K562 (cell line): ENCODE measurements around the gene ZSCAN26. TPM values are rescaled to one million over a fixed set of nuclear protein-coding genes. Genes with fewer than 3 reads are reported as not detected.
A peak's percentile ranks its signal among the peaks of the same experiment; 100 is the strongest.

ENCODE experiments used
- ARID4B ChIP-seq: sonication (generic); formaldehyde crosslinking; IDR thresholded peaks from 2 replicates; pipeline ENCODE4 v1.8.0; 2022; ENCODE audit warnings: mild to moderate bottlenecking, missing genetic modification reagents
- DMBX1 ChIP-seq: fragments of 250-450 bp; sonication (Bioruptor Pico); IDR thresholded peaks from 2 replicates; pipeline ENCODE4 v1.8.0; 2022; ENCODE audit warnings: inconsistent platforms, mild to moderate bottlenecking, moderate library complexity, borderline replicate concordance
- KDM5B ChIP-seq: fragments of 200-600 bp; sonication (generic); IDR thresholded peaks from 2 replicates; pipeline ENCODE4 v1.6.1; 2012; ENCODE audit warnings: low read depth, mild to moderate bottlenecking, moderate library complexity, low read length, control low read depth, inconsistent platforms; ENCODE audit not compliant: insufficient replicate concordance
- NBN ChIP-seq: fragments of 450-650 bp; IDR thresholded peaks from 2 replicates; pipeline ENCODE4 v1.6.1; 2016; ENCODE audit warnings: low read depth, mild to moderate bottlenecking
- NFE2L1 ChIP-seq: fragments of 450-650 bp; IDR thresholded peaks from 2 replicates; pipeline ENCODE4 v1.6.1; 2016; ENCODE audit warnings: missing genetic modification characterization, low read depth, mild to moderate bottlenecking, missing compliant biosample characterization, moderate library complexity, borderline replicate concordance
- RREB1 ChIP-seq: fragments of 250-450 bp; sonication (Bioruptor Pico); IDR thresholded peaks from 2 replicates; pipeline ENCODE4 v1.4.0; 2020
- SIN3B ChIP-seq: fragments of 450-650 bp; IDR thresholded peaks from 2 replicates; pipeline ENCODE4 v1.6.1; 2017; ENCODE audit warnings: low read depth, mild to moderate bottlenecking, moderate library complexity
- YY1 ChIP-seq, 3 experiments: IDR thresholded peaks; 2 replicates each; pipeline ENCODE4 v1.6.1; 2011; ENCODE audit warnings: low read length in 2 of 3, mild to moderate bottlenecking in 2 of 3, moderate library complexity in 2 of 3, borderline replicate concordance in 1 of 3, control low read depth in 1 of 3, low read depth in 1 of 3; ENCODE audit not compliant: insufficient read depth in 3 of 3, insufficient replicate concordance in 2 of 3, control insufficient read depth in 1 of 3, insufficient read length in 1 of 3; ENCODE audit errors: extremely low read depth in 1 of 3
- ZBTB9 ChIP-seq: fragments of 450-650 bp; formaldehyde crosslinking; IDR thresholded peaks from 2 replicates; pipeline ENCODE4 v1.4.0; 2020; ENCODE audit warnings: mild to moderate bottlenecking, moderate library complexity
- ZNF41 ChIP-seq: fragments of 250-450 bp; sonication (Bioruptor Pico); conservative IDR thresholded peaks from 2 replicates; pipeline ENCODE4 v1.4.0; 2020; ENCODE audit warnings: mild to moderate bottlenecking
- ZNF449 ChIP-seq: fragments of 250-450 bp; sonication (Bioruptor Pico); IDR thresholded peaks from 2 replicates; pipeline ENCODE4 v1.8.0; 2022; ENCODE audit warnings: moderate library complexity, mild to moderate bottlenecking, inconsistent platforms
- ZNF57 ChIP-seq: fragments of 450-650 bp; formaldehyde crosslinking; IDR thresholded peaks from 2 replicates; pipeline ENCODE4 v1.4.0; 2020; ENCODE audit warnings: mild to moderate bottlenecking, moderate library complexity
- polyA plus RNA-seq, 8 experiments: library from polyadenylated mRNA; depleted of rRNA in 4 of 8; stranded (reverse) in 5 of 8; unstranded in 3 of 8; fragments of >200 nt; fragmentation: Nextera tagmentation in 2 of 8; fragmentation: Illumina TruSeq in 1 of 8; extraction: Ambion mirVana in 2 of 8; extraction: Trizol in 1 of 8; gene quantifications; 2 replicates each; pipeline versions ENCODE4 v1.2.1 to v1.2.3, GENCODE V29; 2011 to 2014; ENCODE audit warnings: inconsistent platforms in 1 of 8, missing spikeins in 1 of 8
- total RNA-seq, 7 experiments: library from RNA; depleted of rRNA in 6 of 7; stranded (reverse); fragments of >200 nt in 6 of 7; fragmentation: Illumina TruSeq in 2 of 7; extraction: Trizol in 2 of 7; gene quantifications; 2 replicates each; pipeline versions ENCODE4 v1.2.1 to v1.2.3, GENCODE V29; 2011 to 2021; ENCODE audit warnings: low replicate concordance in 1 of 7

ZSCAN26 gene
- total and polyA plus RNA-seq, 9 of the 15 experiments (the other 6 are each of a cell fraction or from before 2014, with no cell fraction given): 5.9 to 14.2 (median 10.5) TPM

GRCh38 chr6:28266962-28267694 is at the start of gene ZSCAN26 (continued):
- peak; percentile 83 for TF ChIP-seq ZBTB9 (CRISPR knock-in tag)
- peak in 2 of 3 experiments; percentile 84 to 90 for TF ChIP-seq YY1 (IDR thresholded peaks at IDR 0.05; ENCODE audit: borderline replicate concordance in 1 of 3, control insufficient read depth in 1 of 3, extremely low read depth in 1 of 3, insufficient read depth in 3 of 3, insufficient read length in 1 of 3, insufficient replicate concordance in 2 of 3, low read depth in 1 of 3, low read length in 2 of 3)
- no peak for TF ChIP-seq ARID4B (CRISPR knock-in tag)
- peak; percentile 78; the same call in 1 of the 2 replicates for TF ChIP-seq DMBX1 (CRISPR knock-in tag)
- TF ChIP-seq NBN: peak; percentile 93
- TF ChIP-seq RREB1: peak; percentile 95
- no peak for TF ChIP-seq NFE2L1 (tag)
- TF ChIP-seq ZNF449 (CRISPR knock-in tag): no peak
- TF ChIP-seq KDM5B: peak; percentile 93
- no peak for TF ChIP-seq ZNF41
- 0 out of 2 replicates have a peak, but pooled peaks have one; percentile 56 for TF ChIP-seq ZNF57 (CRISPR knock-in tag)
- TF ChIP-seq SIN3B: 0 out of 2 replicates have a peak, but pooled peaks have one; percentile 69
